ENCODE data around the gene DHRS2. TPM values are rescaled to one million over a fixed set of nuclear protein-coding genes. Genes with fewer than 3 reads are reported as not detected.
"Not testable (repeated sequence)": the region's sequence is repeated elsewhere in the genome, so short reads cannot be mapped to it uniquely, and the experiment has no call there.

Gene DHRS2
- total and polyA plus RNA-seq, 2 experiments from 2014 or later = not detected

GRCh38 chr14:23605931-23606585 is 30.1 kb upstream of the DHRS2 start:
- in situ Hi-C loops (cut with MboI) = no loop called here
- Histone ChIP-seq H3K4me1 (ENCODE audit: insufficient read depth) (no peaks in the 10 kb centered on the region), H3K9me2 (ENCODE audit: insufficient read depth) (no peaks in the 10 kb centered on the region), H3F3A (ENCODE audit: insufficient read depth) (no peaks in the 10 kb centered on the region), H2AFZ (no peak overlapping the region), H3K4me3 (no peak overlapping the region), H3K36me3 (ENCODE audit: low read depth) (no peaks in the 10 kb centered on the region), H3K4me2 (ENCODE audit: unreplicated experiment) (no peak overlapping the region), H3K27ac (no peak overlapping the region), H4K20me1 (ENCODE audit: insufficient read depth) (no peaks in the 10 kb centered on the region), H3K79me2 (ENCODE audit: insufficient read depth) (no peaks in the 10 kb centered on the region), H3K27me3 (replicated peaks; ENCODE audit: insufficient read depth) (0 out of 2 replicates have a peak, but pooled peaks cover 4% of the 10 kb centered on the region), H3K9ac (no peak overlapping the region), H3K9me3 (ENCODE audit: low read depth) (no peaks in the 10 kb centered on the region)
- TF ChIP-seq EZH2 (IDR thresholded peaks at IDR 0.05; ENCODE audit: insufficient read depth, poor library complexity, severe bottlenecking) = no peak
- no peak for TF ChIP-seq EZH2phosphoT487 (IDR thresholded peaks at IDR 0.05; ENCODE audit: insufficient read depth, low read depth)
- 36 to 44% methylated on average over 6 of the region's 6 CpGs for WGBS, 2 experiments (ENCODE audit: low coverage in 1 of 2, low lambda C conversion rate in 2 of 2, missing lambda C conversion rate in 2 of 2)
- peak; percentile 28 for DNase-seq

GRCh38 chr14:23608454-23608853 is 27.7 kb upstream of the DHRS2 start:
- 0 to 9% methylated on average over 1 of the region's 1 CpG for WGBS, 2 experiments (ENCODE audit: low coverage in 1 of 2, low lambda C conversion rate in 2 of 2, missing lambda C conversion rate in 2 of 2)
- Histone ChIP-seq H3K27me3 (replicated peaks; ENCODE audit: insufficient read depth) (peaks cover 17% of the 10 kb centered on the region), H2AFZ (no peak overlapping the region), H3K9me3 (ENCODE audit: low read depth) (no peaks in the 10 kb centered on the region), H3K79me2 (ENCODE audit: insufficient read depth) (no peaks in the 10 kb centered on the region), H3K27ac (no peak overlapping the region), H3K4me2 (ENCODE audit: unreplicated experiment) (no peak overlapping the region), H3K9me2 (ENCODE audit: insufficient read depth) (no peaks in the 10 kb centered on the region), H3K9ac (no peak overlapping the region), H3K36me3 (ENCODE audit: low read depth) (no peaks in the 10 kb centered on the region), H3K4me3 (no peak overlapping the region), H3K4me1 (ENCODE audit: insufficient read depth) (no peaks in the 10 kb centered on the region), H4K20me1 (ENCODE audit: insufficient read depth) (no peaks in the 10 kb centered on the region), H3F3A (ENCODE audit: insufficient read depth) (no peaks in the 10 kb centered on the region)
- TF ChIP-seq EZH2 (IDR thresholded peaks at IDR 0.05; ENCODE audit: insufficient read depth, poor library complexity, severe bottlenecking) (no peak), EZH2phosphoT487 (IDR thresholded peaks at IDR 0.05; ENCODE audit: insufficient read depth, low read depth) (no peak)
- DNase-seq = no peak
- in situ Hi-C loops (cut with MboI) = no loop called here

GRCh38 chr14:23609001-23609400 is 27.2 kb upstream of the DHRS2 start:
- peaks cover 21% of the 10 kb centered on the region for H3K27me3 ChIP-seq (replicated peaks; ENCODE audit: insufficient read depth)
- H4K20me1 ChIP-seq (ENCODE audit: insufficient read depth) = no peaks in the 10 kb centered on the region
- in situ Hi-C loops (cut with MboI) = no loop called here
- no peaks in the 10 kb centered on the region for H3K79me2 ChIP-seq (ENCODE audit: insufficient read depth)
- H3K9ac ChIP-seq = no peak overlapping the region
- no peak overlapping the region for H3K4me2 ChIP-seq (ENCODE audit: unreplicated experiment)
- H3F3A ChIP-seq (ENCODE audit: insufficient read depth) = no peaks in the 10 kb centered on the region
- no peak for DNase-seq
- 27 to 34% methylated on average over 3 of the region's 3 CpGs for WGBS, 2 experiments (ENCODE audit: low coverage in 1 of 2, low lambda C conversion rate in 2 of 2, missing lambda C conversion rate in 2 of 2)
- no peaks in the 10 kb centered on the region for H3K9me3 ChIP-seq (ENCODE audit: low read depth)
- no peaks in the 10 kb centered on the region for H3K36me3 ChIP-seq (ENCODE audit: low read depth)
- H3K4me3 ChIP-seq = no peak overlapping the region
- no peaks in the 10 kb centered on the region for H3K9me2 ChIP-seq (ENCODE audit: insufficient read depth)
- H3K27ac ChIP-seq = no peak overlapping the region
- no peaks in the 10 kb centered on the region for H3K4me1 ChIP-seq (ENCODE audit: insufficient read depth)
- no peak for TF ChIP-seq EZH2 (IDR thresholded peaks at IDR 0.05; ENCODE audit: insufficient read depth, poor library complexity, severe bottlenecking)
- TF ChIP-seq EZH2phosphoT487 (IDR thresholded peaks at IDR 0.05; ENCODE audit: insufficient read depth, low read depth) = no peak
- H2AFZ ChIP-seq = no peak overlapping the region

GRCh38 chr14:23609411-23610089 is 26.6 kb upstream of the DHRS2 start:
- H3K79me2 ChIP-seq (ENCODE audit: insufficient read depth); H3F3A ChIP-seq (ENCODE audit: insufficient read depth); H2AFZ ChIP-seq; DNase-seq; H3K27ac ChIP-seq; in situ Hi-C loops (cut with MboI); H3K9me3 ChIP-seq (ENCODE audit: low read depth); H3K4me3 ChIP-seq; H4K20me1 ChIP-seq (ENCODE audit: insufficient read depth); H3K9ac ChIP-seq; H3K4me2 ChIP-seq (ENCODE audit: unreplicated experiment); H3K4me1 ChIP-seq (ENCODE audit: insufficient read depth); H3K36me3 ChIP-seq (ENCODE audit: low read depth); H3K9me2 ChIP-seq (ENCODE audit: insufficient read depth): not testable (repeated sequence)
- WGBS, 2 experiments (ENCODE audit: low coverage in 1 of 2, low lambda C conversion rate in 2 of 2, missing lambda C conversion rate in 2 of 2) = 24 to 28% methylated on average over 7 of the region's 7 CpGs
- peaks cover 22% of the 10 kb centered on the region for H3K27me3 ChIP-seq (replicated peaks; ENCODE audit: insufficient read depth)

Data from GM23248 (cell line).